ENCODE results near the gene CTNNA2. TPM values are rescaled to one million over a fixed set of nuclear protein-coding genes. Genes with fewer than 3 reads are reported as not detected.

The CTNNA2 gene
- total RNA-seq, 6 donors from 2014 or later: not detected

- Histone ChIP-seq H3K27ac (no peak overlapping the region), H3K4me1 (no peaks in the 10 kb centered on the region), H3K9me3 (no peaks in the 10 kb centered on the region), H3K36me3 (no peaks in the 10 kb centered on the region), H3K4me3 (no peak overlapping the region), H3K27me3 (no peaks in the 10 kb centered on the region)
- WGBS, 2 donors: 53 to 84% methylated on average over 1 of the region's 1 CpG
- DNase-seq (no peak), ATAC-seq (ENCODE audit: low FRiP score in 2 of 2) (no peak)
- no peak for TF ChIP-seq CTCF (IDR thresholded peaks at IDR 0.05)
- TF ChIP-seq POLR2A (IDR thresholded peaks at IDR 0.05): no peak
- TF ChIP-seq EP300 (IDR thresholded peaks at IDR 0.05): no peak
- no peak for TF ChIP-seq POLR2AphosphoS5 (IDR thresholded peaks at IDR 0.05)
These were observed 654.5 kb downstream of the CTNNA2 start for GRCh38 chr2:80167284-80167808.

GRCh38 chr2:80168037-80168436, 655.2 kb downstream of the CTNNA2 start:
- TF ChIP-seq POLR2AphosphoS5 (IDR thresholded peaks at IDR 0.05): no peak
- no peak for TF ChIP-seq POLR2A (IDR thresholded peaks at IDR 0.05)
- no peak for TF ChIP-seq CTCF (IDR thresholded peaks at IDR 0.05)
- no peak for TF ChIP-seq EP300 (IDR thresholded peaks at IDR 0.05)
- no peaks in the 10 kb centered on the region for H3K9me3 ChIP-seq
- H3K4me1 ChIP-seq: no peaks in the 10 kb centered on the region
- ATAC-seq (ENCODE audit: low FRiP score in 2 of 2): no peak
- no peaks in the 10 kb centered on the region for H3K36me3 ChIP-seq
- H3K27me3 ChIP-seq: no peaks in the 10 kb centered on the region
- H3K4me3 ChIP-seq: no peak overlapping the region
- H3K27ac ChIP-seq: no peak overlapping the region
- no peak for DNase-seq
- WGBS, 2 donors: 40 to 58% methylated on average over 2 of the region's 2 CpGs

- Histone ChIP-seq H3K27me3 (no peaks in the 10 kb centered on the region), H3K4me1 (no peaks in the 10 kb centered on the region), H3K4me3 (no peak overlapping the region), H3K36me3 (no peaks in the 10 kb centered on the region), H3K9me3 (no peaks in the 10 kb centered on the region), H3K27ac (no peak overlapping the region)
- TF ChIP-seq POLR2AphosphoS5 (IDR thresholded peaks at IDR 0.05) (no peak), CTCF (IDR thresholded peaks at IDR 0.05) (no peak), EP300 (IDR thresholded peaks at IDR 0.05) (no peak), POLR2A (IDR thresholded peaks at IDR 0.05) (no peak)
- WGBS, 2 donors: 89 to 90% methylated on average over 6 to 7 of the region's 7 CpGs
- DNase-seq: no peak
- ATAC-seq (ENCODE audit: low FRiP score in 2 of 2): no peak
These were observed 656.0 kb downstream of the CTNNA2 start for GRCh38 chr2:80168801-80169200.

GRCh38 chr2:80169811-80170594, 657.2 kb downstream of the CTNNA2 start:
- 62 to 71% methylated on average over 3 of the region's 3 CpGs for WGBS, 2 donors
- ATAC-seq (ENCODE audit: low FRiP score in 2 of 2) (no peak), DNase-seq (no peak)

More at GRCh38 chr2:80169811-80170594, 657.2 kb downstream of the CTNNA2 start:
- no peak overlapping the region for H3K27ac ChIP-seq
- H3K4me3 ChIP-seq: no peak overlapping the region
- no peaks in the 10 kb centered on the region for H3K9me3 ChIP-seq
- no peaks in the 10 kb centered on the region for H3K4me1 ChIP-seq
- no peaks in the 10 kb centered on the region for H3K27me3 ChIP-seq
- TF ChIP-seq CTCF (IDR thresholded peaks at IDR 0.05): no peak
- no peak for TF ChIP-seq POLR2AphosphoS5 (IDR thresholded peaks at IDR 0.05)
- TF ChIP-seq POLR2A (IDR thresholded peaks at IDR 0.05): no peak
- TF ChIP-seq EP300 (IDR thresholded peaks at IDR 0.05): no peak
- no peaks in the 10 kb centered on the region for H3K36me3 ChIP-seq
